T47D (cell line): ENCODE measurements around the gene MINAR2.

Experiments used
- DNase-seq, 2 experiments: peaks; one replicate each; pipeline versions ENCODE4 v3.0.0 to v3.0.0-alpha.2; 2011 to 2012; ENCODE audit warnings: low read depth in 1 of 2, low spot score in 1 of 2
- JUND ChIP-seq: IDR thresholded peaks from 2 replicates; pipeline ENCODE4 v1.6.1; 2012; ENCODE audit warnings: low read depth
- in situ Hi-C: cut with HindIII; loops from 2 replicates; pipeline ENCODE4 v1.10.0; 2016; ENCODE audit warnings: low sequenced_read_pairs, low pct_unique_long_range_greater_than_20kb

Gene MINAR2

GRCh38 chr5:129807162-129807814, 59.4 kb downstream of the MINAR2 start:
- no peak for DNase-seq
- in situ Hi-C loops: no loop called here
- no peak for TF ChIP-seq JUND
